Epithelial cell of proximal tubule (primary cell): ENCODE results near the gene PRKCE. TPM values are rescaled to one million over a fixed set of nuclear protein-coding genes. Genes with fewer than 3 reads are reported as not detected.

ENCODE experiments used
- DNase-seq: peaks from one replicate; pipeline ENCODE4 v3.0.0-alpha.2; 2011; ENCODE audit warnings: low read depth
- H3K4me3 ChIP-seq: 2 replicates; pipeline ENCODE4 v1.5.1; 2011; ENCODE audit warnings: low read depth, mild to moderate bottlenecking, low read length
- CTCF ChIP-seq: conservative IDR thresholded peaks from 2 replicates; pipeline ENCODE4 v1.5.1; 2012; ENCODE audit warnings: low read depth, mild to moderate bottlenecking, low read length
- total RNA-seq: library from RNA; depleted of rRNA; stranded (reverse); fragments of >200 nt; gene quantifications from 2 replicates; pipeline ENCODE4 v1.2.3, GENCODE V29; 2015

PRKCE gene
- total RNA-seq, 1 donor from 2014 or later: 2.5 TPM

- no peak for TF ChIP-seq CTCF
- no peak overlapping the region for H3K4me3 ChIP-seq
- DNase-seq: no peak
These were observed 510.4 kb downstream of the PRKCE start for GRCh38 chr2:46161911-46162310.

- DNase-seq: no peak
- H3K4me3 ChIP-seq: no peak overlapping the region
- TF ChIP-seq CTCF: no peak
These were observed 511.0 kb downstream of the PRKCE start for GRCh38 chr2:46162329-46163097.

GRCh38 chr2:46163098-46163430 lies 511.6 kb downstream of the PRKCE start:
- no peak for DNase-seq
- no peak for TF ChIP-seq CTCF
- no peak overlapping the region for H3K4me3 ChIP-seq

GRCh38 chr2:46163804-46164528 lies 512.5 kb downstream of the PRKCE start:
- H3K4me3 ChIP-seq: no peak overlapping the region
- DNase-seq: no peak
- TF ChIP-seq CTCF: no peak

GRCh38 chr2:46164529-46165301 lies 513.2 kb downstream of the PRKCE start:
- DNase-seq: no peak
- no peak for TF ChIP-seq CTCF
- no peak overlapping the region for H3K4me3 ChIP-seq

GRCh38 chr2:46165916-46166315 lies 514.4 kb downstream of the PRKCE start:
- no peak overlapping the region for H3K4me3 ChIP-seq
- no peak for TF ChIP-seq CTCF
- DNase-seq: no peak
